PFSK-1 (cell line): ENCODE data around the gene MEFV.

Source experiments
- FOXP2 ChIP-seq: optimal IDR thresholded peaks from 2 replicates; pipeline ENCODE3; 2011; ENCODE audit warnings: borderline replicate concordance, control low read depth, inconsistent platforms; ENCODE audit not compliant: insufficient read depth; ENCODE audit errors: extremely low read length, extremely low read depth
- POLR2AphosphoS5 ChIP-seq: IDR thresholded peaks from 2 replicates; pipeline ENCODE4 v1.6.1; 2012; ENCODE audit warnings: low read depth, mild to moderate bottlenecking, control low read depth, low read length, moderate library complexity
- REST ChIP-seq, 2 experiments: IDR thresholded peaks; 2 replicates each; pipeline versions ENCODE4 v1.6.1 to v1.8.0; 2011 to 2012; ENCODE audit warnings: low read depth in 2 of 2, low read length in 2 of 2, control low read depth in 1 of 2, inconsistent platforms in 1 of 2, mild to moderate bottlenecking in 1 of 2, moderate library complexity in 1 of 2; ENCODE audit not compliant: insufficient read depth in 1 of 2
- SIN3A ChIP-seq: IDR thresholded peaks from 2 replicates; pipeline ENCODE4 v1.6.1; 2012; ENCODE audit warnings: mild to moderate bottlenecking, low read length, moderate library complexity, borderline replicate concordance; ENCODE audit not compliant: insufficient read depth
- TAF1 ChIP-seq: IDR thresholded peaks from 2 replicates; pipeline ENCODE4 v1.6.1; 2012; ENCODE audit warnings: low read length, control low read depth, borderline replicate concordance; ENCODE audit not compliant: insufficient read depth

- TF ChIP-seq TAF1, result peak; percentile 64; the same call in 1 of the 2 replicates
- TF ChIP-seq SIN3A, result peak; percentile 57; the same call in 1 of the 2 replicates
- peak; percentile 17 for TF ChIP-seq FOXP2
- no peak for TF ChIP-seq REST (IDR thresholded peaks at IDR 0.05; ENCODE audit: insufficient read depth in 1 of 2, low read depth in 2 of 2, low read length in 2 of 2)
- peak; percentile 86 for TF ChIP-seq POLR2AphosphoS5
Measured at GRCh38 chr16:3264137-3265036, 8.0 kb upstream of the MEFV start.
